Glomerular visceral epithelial cell (primary cell): ENCODE results near the gene TACR3.
A peak's percentile ranks its signal among the peaks of the same experiment; 100 is the strongest.
"Not testable (repeated sequence)": the region's sequence is repeated elsewhere in the genome, so short reads cannot be mapped to it uniquely, and the experiment has no call there.

Source experiments
- DNase-seq: peaks from one replicate; pipeline ENCODE4 v3.0.0-alpha.2; 2016; ENCODE audit errors: extremely low spot score

TACR3 gene

GRCh38 chr4:103719830-103720207 lies at the start of gene TACR3:
Gene TACR3, minus strand, starts transcription at chr4:103719985. Its CDS starts 310 bp downstream, at chr4:103719675.
- DNase-seq = peak; percentile 11

DNA sequence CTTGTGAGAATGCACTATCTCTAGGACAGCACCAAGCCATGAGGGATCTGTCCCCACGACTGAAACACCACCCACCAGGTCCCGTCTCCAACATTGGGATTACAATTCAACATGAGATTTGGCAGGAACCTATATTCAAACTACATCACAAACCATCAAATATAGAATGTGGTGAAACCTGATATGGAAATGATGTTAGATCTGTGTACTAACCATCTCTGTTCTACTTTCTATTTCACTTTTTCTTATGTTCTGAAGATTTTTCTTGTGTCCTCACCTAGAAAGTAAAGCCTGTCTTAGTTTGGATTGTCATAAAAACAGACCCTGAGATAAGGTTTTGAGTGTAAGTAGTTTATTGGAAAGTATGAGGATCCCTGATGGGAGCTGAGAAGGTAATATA lies 37.8 kb upstream of the TACR3 start:
- no peak for DNase-seq

DNA sequence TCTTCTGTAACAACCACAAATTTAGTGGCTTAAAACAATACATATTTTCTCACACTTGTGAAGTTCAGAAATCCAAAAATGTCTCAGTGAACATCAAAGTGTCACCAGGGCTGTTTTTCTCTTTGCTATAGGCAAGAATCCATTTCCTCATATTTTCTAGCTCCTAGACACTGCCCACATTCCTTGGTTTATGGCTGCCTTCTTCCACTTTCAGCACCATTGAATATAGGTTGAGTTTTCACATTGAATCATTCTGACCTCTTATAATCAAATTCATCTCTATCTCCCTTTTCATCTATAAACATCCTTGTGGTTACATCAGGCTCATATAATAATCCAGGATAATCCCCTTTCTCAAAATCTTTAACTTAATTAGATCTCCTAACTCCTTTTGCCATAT lies 37.0 kb upstream of the TACR3 start:
- no peak for DNase-seq

- peak; percentile 78 for DNase-seq
Observed at GRCh38 chr4:103754844-103755243, 35.1 kb upstream of the TACR3 start.

DNA sequence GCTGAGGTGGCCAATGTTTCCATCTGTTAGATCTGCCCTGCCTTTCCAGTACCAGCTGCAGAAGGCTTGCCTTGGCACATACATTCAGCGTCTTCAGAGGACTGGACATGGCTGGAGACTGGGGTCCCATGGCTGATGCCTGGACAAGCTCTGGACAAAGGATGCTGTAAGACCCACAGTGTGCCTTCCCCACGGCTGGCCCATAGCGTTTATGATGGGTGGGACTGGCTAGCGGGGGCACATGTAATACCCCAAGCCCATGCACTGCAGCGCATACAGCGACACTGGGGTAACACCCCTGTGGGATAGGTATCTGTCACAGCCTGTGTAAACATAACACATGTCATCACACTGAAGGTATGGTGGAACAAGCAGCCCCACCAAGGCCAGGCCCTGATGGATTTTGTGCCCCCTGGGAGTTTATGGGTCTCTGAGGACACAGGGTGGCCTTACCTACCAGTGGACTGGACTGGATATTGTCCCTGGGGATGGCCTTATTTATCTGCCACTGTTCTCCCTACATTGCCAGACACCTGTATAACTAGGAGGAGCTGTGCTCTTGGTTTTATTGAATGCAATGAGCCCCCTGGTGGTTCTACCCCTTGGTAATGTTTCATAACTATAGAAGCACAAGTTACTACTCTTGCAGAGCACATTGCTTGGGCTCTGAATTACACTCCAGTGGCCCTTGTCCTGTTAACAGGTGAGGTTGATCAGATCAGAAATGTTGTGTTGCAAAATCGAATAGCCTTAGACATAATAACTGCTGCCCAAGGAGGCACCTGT lies 34.3 kb upstream of the TACR3 start:
- DNase-seq = no peak

DNA sequence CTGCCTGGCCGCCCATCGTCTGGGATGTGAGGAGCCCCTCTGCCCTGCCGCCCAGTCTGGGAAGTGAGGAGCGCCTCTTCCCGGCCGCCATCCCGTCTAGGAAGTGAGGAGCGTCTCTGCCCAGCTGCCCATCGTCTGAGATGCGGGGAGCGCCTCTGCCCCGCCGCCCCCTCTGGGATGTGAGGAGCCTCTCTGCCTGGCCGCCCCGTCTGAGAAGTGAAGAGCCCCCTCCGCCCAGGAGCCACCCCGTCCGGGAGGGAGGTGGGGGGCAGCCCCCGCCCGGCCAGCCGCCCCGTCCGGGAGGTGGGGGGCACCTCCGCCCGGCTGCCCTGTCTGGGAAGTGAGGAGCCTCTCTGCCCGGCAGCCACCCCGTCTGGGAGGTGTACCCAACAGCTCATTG lies 3.4 kb upstream of the TACR3 start:
- DNase-seq = not testable (repeated sequence)

- DNase-seq = no peak
Observed at GRCh38 chr4:103721251-103721650, 1.5 kb upstream of the TACR3 start.

- no peak for DNase-seq
Observed at GRCh38 chr4:103720661-103721060, 876 bp upstream of the TACR3 start.

DNA sequence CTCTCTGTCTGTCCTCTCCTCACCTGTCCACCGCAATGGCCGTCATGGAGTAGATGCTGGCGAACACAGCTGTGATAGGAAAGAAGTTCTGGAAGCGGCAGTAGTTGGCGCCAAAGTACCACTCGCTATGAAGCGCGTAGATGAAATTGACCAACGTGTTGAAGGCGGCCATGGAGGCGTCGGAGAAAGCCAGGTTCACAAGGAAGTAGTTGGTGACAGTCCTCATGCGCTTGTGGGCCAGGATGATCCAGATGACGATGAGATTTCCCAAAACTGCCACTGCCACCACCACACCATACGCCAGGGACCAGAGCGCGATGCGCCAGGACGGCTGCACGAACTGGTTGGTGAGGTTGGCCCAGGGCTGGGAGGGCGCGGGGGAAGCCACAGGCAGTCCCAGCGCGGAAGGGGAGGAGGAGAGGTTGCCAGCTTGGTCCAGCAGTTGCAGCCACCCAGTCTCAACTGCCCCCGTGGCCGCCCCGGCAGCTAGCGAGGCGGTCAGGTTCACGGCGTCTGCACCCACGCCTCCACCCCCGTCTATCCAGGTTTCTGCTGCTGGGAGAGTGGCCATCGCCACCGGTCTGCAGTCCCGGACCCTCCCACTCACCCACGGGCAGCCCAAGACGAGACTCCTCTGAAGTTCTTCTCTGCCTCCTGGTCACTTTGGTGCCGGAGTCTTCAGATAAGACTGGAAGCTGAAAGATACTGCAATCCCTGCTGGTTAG lies 518 bp downstream of the TACR3 start:
- DNase-seq = no peak

GRCh38 chr4:103692615-103693014 lies 27.2 kb downstream of the TACR3 start:
- no peak for DNase-seq

DNA sequence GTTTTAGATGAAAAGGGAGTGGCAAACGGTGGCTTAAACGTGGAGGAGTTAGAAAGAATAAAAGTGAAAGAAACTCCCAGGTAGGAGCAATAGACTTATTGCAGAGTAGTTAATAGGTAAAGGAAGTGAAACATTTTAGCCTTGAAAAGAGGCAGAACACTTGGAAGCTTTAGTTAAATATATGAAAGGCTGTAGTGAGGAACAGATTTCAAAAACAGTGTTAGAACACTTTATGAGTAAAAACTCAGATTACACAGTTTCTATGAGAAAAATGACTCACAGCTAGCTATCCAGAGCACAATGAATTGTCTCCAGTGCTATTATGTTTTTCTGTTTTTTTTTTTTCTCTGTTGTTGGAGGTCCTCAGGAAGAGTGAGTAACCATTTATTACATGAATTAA lies 45.8 kb downstream of the TACR3 start:
- DNase-seq = no peak

- not testable (repeated sequence) for DNase-seq
Observed at GRCh38 chr4:103666764-103667163, 53.0 kb downstream of the TACR3 start.

- DNase-seq = no peak
Observed at GRCh38 chr4:103664436-103665075, 55.2 kb downstream of the TACR3 start.

DNA sequence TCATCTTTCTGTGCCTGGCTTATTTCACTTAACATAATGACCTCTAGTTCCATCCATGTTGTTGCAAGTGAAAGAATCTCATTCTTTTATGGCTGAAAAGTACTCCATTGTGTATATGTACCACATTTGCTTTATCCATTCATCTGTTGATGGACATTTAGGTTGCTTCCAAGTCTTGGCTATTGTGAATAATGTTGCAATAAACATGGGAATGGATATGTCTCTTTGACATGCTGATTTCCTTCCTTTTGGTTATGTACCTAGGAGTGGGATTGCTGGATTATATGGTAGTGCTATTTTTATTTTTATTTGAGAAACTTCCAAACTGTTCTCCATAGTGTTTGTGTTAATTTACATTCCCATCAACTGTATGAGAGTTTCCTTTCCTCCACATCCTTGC lies 71.2 kb downstream of the TACR3 start:
- DNase-seq = no peak

GRCh38 chr4:103645991-103646390 lies 73.8 kb downstream of the TACR3 start:
- no peak for DNase-seq

GRCh38 chr4:103634236-103634635 lies 85.5 kb downstream of the TACR3 start:
- peak; percentile 11 for DNase-seq

DNA sequence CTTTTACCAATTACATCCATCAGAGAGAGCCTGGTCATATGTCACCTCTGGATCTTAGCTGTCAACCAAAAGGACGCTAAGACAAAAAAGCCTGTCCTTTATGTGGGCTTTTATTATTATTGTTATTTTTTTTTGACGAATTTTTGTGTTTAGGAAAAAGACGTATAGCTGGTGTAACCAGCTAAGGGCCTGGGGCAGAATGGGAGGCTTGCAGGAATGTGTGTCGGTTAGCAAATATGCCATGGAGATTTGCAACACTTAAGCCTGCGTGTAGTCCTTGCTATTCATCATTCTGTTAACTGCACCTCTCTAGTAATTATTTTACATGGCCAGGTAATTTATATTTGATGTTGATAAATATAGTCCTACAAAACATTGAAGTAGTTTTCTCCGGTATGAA lies 93.5 kb downstream of the TACR3 start:
- no peak for DNase-seq

DNA sequence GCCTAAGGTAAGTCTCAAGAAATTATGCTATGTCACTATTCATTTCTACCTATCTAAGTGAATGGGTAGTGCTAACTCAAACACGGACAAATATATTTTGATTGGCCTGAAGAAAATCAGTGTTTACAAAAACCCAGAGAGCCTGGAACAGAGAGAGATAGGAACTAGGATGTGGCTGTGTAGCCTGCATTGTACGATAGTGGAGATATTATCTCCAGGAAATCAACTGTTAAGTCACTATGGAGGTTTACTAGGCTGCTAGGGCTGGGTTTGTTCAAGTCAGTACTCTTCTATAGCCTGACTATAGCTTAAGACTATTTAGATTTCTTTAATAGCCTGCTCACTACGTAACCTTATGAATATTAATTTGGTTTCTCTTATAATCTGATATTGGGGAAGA lies 127.9 kb downstream of the TACR3 start:
- no peak for DNase-seq

GRCh38 chr4:103567591-103567990 lies 152.2 kb downstream of the TACR3 start:
- no peak for DNase-seq

GRCh38 chr4:103559178-103559577 lies 160.6 kb downstream of the TACR3 start:
- DNase-seq = not testable (repeated sequence)
